HS-27A (cell line): Measurements from ENCODE around the gene IFIT1.
"Not testable (repeated sequence)": the region's sequence is repeated elsewhere in the genome, so short reads cannot be mapped to it uniquely, and the experiment has no call there.

Experiments
- DNase-seq: peaks from one replicate; pipeline ENCODE4 v3.0.0-alpha.2; 2012; ENCODE audit warnings: low read depth, missing footprints

IFIT1 gene

DNA sequence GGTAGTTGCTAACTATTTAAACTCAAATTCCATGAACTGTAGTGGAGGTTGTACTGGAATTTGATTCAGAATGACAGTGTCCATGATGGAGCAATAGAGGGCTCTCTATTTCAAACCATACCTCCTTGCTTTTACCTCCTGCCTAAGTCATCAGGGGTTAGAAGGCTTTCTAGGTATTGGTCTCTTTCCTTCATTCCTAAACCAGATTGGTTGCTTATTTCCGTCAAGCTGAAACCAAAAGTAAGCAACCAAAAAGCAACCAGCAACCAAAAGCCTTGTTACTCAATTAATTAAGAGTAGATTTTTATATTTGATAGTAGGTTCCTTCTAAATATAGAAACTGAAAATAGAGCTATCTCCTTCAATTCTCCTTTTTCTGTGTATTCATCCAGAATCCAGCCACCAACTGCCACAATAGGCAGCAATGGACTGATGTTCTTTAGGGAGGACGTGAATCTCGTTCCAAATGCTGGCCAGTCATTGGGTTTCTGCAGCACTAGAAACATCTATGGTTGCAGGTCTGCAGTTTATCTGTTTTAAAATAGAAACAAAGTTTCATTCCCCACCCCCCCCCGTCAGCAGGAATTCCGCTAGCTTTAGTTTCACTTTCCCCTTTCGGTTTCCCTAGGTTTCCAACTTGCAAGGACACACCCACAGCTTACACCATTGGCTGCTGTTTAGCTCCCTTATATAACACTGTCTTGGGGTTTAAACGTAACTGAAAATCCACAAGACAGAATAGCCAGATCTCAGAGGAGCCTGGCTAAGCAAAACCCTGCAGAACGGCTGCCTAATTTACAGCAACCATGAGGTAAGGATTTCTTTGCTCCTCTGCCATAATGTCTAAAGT is at the start of gene IFIT1:
TSS of gene IFIT1 (plus strand) at position 717 of the 850 bp plus-strand sequence. CDS start at position 807, 90 bp downstream.
- no peak for DNase-seq

- no peak for DNase-seq
Observed at GRCh38 chr10:89343089-89343767, 49.2 kb upstream of the IFIT1 start.

GRCh38 chr10:89344156-89344555 is 48.3 kb upstream of the IFIT1 start:
- DNase-seq, result no peak

DNA sequence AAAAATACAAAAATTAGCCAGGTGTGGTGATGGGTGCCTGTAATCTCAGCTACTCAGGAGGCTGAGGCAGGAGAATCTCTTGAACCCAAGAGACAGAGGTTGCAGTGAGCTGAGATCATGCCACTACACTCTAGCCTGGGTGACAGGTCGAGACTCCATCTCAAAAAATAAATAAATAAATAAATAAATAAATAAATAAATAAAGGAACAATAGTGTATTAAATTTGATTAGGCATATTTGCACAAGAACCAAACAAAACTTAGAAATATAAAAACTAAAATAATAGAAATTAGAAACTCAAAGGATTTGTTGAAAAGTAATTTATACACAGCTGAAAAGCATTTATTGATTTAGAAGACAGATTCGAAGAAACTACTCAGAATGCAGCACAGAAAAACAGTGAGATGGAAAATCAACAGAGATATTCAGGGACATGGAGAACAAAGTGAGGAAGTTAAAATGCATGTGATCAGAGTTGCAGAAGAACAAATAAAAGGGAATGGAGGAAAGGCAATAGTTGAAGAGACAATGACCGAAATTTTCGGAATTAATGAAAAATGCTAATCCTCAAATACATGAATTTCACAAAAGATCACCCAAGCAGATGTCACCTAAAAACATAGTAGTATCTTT is 46.9 kb upstream of the IFIT1 start:
- DNase-seq, result no peak

DNA sequence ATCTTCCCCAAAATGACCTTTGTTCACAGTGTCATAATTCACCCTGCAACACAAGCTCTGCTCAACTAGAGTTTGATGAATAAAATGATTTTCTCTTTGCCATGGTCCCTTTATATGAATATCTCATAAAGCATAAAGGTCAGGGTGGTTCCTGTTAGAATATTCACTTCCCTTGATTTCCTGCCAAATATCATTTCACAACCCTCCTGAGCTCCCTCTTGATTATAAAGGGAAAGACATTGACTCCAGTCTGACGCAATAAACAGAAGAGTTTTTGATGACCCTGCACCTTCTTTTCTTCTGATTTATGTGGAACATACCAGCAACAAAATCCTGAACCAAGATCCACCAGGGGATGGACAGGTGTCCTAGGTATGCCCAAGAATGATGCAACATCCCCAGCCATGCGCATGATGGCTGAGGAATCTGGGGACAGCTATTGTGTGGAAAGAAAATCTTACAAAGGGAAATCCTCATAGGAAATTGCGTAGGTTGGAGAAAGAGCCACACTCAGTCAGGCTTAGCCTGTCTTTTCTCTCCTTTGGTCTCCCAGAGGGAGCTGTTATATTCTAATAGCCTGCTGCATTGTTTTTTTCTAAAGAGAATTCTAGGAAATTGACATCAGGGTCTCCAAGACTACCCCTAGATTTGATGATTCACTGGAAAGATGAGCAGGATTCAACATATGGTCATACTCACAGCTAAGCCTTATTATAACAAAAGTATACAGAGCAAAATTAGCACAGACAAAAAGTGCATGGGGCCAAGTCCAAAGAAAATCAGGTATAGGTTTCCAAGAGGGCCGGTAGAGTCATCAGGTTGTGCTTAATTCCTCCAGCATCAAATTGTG is 45.8 kb upstream of the IFIT1 start:
- no peak for DNase-seq

DNA sequence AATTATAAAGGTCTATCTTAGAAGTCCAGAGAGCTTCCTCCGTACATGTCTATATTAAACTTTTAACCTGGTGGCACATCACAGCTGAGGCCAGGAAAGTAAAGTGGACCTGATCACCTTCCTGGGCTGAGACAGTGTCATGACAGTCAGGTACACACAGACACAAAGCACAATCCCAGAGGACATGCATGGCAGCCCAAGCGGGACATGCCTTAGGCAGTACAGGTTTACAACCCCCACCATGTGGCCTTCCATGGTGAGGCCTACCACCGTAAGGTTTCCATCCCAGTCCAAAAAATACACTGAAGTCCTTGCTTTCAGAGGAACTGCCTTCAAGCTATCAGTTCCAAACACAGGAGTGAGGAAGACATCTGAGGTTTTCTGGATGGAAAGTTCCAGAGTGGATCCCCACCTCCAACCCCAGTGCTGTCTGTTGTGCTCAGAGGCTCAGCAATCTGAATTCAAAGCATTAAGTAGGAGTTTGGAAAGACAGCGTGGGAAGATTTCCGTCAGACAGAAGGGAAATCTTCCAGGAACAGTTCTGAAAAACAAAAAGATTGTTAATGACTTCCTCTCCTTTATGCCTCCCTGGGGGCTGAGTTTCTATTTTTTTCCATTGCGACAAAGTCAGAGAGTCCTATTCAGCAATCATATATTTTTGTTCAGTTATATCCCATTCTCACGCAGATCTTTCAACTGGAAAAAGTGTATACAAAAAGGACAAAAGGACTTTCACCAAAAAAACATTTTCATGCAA is 44.5 kb upstream of the IFIT1 start:
- DNase-seq, result no peak

GRCh38 chr10:89348481-89348880 is 43.9 kb upstream of the IFIT1 start:
- no peak for DNase-seq

DNA sequence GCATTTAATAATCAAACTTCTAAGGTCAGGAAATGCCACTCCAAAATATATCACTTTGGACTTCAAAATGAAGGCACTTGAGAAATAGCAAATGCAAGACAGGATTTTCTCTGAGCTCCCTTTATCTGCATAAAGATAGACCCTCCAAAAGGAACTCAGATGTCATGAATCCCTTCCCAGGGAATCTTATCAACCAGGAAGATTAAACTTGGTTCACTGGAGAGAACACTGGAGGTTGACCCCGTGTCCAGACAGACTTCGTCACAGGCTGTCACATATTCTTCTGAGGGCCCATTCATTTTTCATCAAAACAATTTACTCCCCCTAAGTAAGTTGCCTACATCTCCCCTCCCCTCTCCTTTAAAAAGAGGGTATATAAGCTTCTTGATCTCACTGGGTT is 43.4 kb upstream of the IFIT1 start:
- DNase-seq, result no peak

DNA sequence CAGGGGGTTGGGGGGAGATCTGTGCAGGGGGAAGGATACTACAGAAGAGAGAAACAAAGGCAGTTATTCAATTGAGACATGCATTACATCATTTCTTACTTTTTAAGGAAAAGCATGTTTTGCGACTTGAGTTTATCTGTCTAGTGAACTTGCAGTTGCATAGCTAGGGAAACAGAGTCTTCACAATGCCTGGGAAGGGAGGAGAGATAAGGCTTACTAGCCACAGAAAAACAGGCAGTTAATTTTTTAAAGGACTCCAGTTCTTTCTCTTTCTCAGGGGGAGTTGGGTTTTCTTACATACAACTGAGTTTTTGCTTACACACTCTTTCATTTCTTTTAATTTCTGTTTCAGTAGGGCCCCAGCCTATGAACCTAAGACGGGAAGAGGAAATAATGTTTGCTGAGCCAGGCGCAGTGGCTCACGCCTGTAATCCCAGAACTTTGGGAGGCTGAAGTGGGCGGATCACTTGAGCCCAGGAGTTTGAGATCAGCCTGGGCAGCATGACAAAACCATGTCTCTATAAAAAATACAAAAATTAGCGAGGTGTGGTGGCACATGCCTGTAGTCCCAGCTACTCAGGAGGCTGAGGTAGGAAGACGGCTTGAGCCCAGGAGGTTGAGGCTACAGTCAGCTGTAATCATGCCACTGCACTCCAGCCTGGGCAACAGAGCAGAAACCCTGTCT is 41.6 kb upstream of the IFIT1 start:
- DNase-seq, result not testable (repeated sequence)

GRCh38 chr10:89351412-89351779 is 41.0 kb upstream of the IFIT1 start:
- DNase-seq, result no peak

DNA sequence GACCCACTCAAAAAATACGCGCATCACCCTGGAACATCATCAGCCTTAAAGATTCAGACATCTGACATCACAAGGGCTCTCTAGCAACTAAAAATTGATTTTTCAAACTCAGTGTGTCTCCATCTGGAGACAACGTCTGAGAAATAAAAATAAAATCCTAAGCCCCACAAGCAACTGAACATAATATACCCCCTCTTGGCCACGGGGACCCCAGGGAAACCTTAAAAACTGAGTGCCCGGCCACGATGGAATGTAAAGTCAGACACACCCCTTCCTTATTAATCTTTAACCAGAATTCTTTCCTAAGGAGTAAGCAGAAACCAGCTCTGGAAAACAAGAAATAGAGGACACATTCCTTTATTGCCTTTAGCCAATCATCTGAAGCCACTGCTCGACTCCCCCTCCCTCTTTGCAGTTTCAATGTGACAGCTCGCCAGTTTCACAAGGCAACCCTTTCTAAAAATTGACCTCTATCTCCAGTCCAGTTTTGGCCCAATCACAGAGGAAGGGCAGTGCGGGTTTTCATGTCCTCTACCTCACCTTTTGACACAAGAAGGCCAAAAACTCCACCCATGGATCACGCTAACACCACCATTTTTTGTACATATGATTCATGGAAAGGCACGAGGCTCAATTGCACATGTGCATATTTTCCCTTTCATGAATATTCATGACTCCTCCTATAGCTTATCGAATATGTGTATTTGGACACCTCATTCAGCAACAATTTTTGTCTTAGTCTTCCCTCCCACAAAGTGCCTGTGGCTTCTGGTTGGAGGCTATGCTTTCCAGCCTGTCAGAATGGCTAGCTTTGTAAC is 40.4 kb upstream of the IFIT1 start:
- peak; percentile 94 for DNase-seq

DNA sequence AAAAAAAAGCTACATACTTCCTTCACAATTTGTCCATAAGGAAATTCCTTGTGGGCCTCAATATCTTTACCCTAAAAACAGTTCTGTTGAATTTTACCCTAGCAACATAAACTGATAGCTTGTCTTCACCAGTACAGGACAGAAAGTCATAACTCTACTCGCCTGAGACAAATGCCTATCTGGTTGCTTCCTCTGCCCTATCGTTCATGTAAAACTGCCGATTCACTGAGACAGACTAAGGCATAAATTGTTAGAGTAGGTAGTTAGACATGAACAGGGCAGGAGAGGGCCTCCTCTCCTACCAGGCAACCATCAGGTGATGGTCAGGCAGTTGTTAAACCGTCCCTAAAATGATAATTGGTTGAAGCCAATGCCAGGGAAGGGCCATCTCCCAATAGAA is 39.6 kb upstream of the IFIT1 start:
- DNase-seq, result no peak

DNA sequence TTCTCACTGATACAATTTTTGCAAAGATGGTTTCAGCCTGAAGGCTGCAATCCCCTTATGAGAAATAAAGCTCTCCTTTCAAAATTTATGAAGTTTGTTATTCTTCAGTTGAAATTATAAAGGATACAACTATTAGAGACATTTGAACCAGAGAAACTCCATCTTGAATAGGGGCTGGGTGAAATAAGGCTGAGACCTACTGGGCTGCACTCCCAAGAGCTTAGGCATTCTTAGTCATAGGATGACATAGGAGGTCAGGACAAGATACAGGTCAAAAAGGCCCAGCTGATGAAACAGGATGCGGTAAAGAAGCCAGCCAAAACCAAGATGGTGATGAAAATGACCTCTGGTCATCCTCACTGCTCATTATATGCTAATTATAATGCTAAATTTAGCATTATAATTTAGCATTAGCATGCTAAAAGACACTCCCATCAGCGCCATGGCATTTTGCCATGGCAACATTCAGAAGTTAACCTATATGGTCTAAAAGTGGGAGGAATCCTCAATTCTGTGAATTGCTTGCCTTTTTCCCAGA is 37.0 kb upstream of the IFIT1 start:
- DNase-seq, result no peak

DNA sequence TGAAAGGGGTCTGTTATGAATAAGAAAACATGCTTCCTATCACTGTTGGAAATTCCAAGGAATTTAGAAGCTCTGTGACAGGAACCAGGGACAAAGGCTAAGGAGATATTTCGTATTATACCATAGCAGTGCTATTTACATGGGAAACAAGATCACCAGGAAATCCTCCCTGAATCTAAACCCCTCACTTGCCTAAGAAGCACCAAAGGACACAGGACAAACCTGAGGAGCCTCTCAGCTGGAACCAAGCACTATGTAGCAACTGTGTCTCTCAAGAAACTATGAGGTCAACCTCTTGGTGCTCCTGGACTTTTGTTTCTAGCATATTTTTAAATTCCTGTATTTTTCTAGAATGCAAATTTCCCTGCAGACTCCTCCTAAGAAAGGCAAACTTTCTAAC is 35.3 kb upstream of the IFIT1 start:
- no peak for DNase-seq

DNA sequence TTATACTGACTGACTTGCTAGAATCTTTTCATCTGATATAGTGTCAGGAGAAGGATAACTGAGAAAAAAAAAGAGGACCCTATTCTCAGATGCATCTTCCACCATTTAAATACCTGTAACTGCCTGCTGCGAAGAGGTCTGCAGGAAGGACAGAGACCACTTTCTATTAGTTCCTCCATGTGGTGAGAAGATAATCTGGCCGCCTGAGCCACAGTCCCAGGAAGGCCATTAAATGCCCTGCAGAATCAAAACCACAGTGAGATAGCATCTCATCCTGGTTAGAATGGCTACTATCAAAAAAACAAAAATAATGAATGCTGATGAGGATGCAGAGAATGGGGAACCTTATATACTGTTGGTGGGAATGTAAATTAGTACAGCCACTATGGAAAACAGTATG is 34.4 kb upstream of the IFIT1 start:
- no peak for DNase-seq

DNA sequence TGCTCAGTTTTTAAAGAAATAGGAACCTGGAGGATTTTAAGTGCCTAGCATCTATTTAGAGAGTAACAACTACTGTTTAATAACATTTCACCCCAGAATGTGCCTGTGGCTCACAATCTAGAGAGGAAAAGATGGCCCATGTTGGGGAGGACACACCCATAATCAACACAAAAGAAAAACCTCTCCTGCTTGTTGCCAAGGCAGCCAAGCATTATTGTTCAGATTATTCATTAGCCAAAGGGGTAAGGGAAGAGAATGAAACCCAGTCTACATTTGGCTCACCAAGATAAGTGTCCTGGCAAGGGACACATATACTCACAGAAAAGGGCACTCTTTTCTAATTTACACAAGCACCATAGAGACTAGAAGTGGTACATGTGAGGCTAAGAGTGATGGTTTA is 32.3 kb upstream of the IFIT1 start:
- no peak for DNase-seq

DNA sequence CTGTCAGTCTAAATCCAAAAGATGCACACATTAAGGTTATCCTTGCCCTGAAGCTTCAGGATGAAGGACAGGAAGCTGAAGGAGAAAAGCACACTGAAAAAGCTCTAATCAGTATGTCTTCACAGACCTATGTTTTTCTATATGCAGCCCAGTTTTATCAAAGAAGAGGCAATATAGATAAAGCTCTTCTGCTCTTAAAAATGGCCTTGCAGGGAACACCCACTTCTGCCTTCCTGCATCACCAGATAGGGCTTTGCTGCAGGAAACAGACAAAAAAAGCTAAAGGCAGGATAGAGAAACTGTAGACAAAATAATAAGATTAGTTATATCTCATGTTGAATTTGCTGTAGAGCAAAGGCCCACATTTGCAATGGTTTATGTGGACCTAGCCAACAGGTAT is 29.5 kb upstream of the IFIT1 start:
- DNase-seq, result no peak

GRCh38 chr10:89363729-89364442 is 28.5 kb upstream of the IFIT1 start:
- DNase-seq, result no peak

GRCh38 chr10:89364531-89364930 is 27.9 kb upstream of the IFIT1 start:
- DNase-seq, result no peak
